NCI-H146 treated with DMSO at 0.1 percent for 48 hours (cell line): ENCODE data around the gene TENM4.

Source experiments
- DNase-seq: peaks from one replicate; lab custom pipeline; 2025; ENCODE audit not compliant: unreplicated experiment; lab: John Stamatoyannopoulos, UW

The TENM4 gene

DNA sequence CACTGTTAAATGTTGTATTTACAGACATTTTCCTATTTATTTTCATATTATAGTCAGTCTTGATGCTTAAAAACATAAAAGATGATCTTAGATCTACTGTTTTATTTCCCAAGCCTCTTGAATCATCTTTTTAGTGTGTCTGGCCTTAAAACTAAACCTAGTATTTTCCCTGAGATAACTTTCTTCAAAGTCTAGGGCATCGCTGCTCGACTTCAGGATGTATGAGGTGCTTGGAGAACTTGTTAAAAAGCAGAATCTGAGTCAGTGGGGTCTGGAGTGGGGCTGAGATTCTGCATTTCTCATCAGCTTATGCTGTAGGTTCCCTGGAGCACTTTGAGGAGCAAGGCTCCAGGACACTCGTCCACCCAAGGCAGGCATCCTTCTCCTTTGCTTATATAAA is 404.9 kb downstream of the TENM4 start:
- DNase-seq = no peak

DNA sequence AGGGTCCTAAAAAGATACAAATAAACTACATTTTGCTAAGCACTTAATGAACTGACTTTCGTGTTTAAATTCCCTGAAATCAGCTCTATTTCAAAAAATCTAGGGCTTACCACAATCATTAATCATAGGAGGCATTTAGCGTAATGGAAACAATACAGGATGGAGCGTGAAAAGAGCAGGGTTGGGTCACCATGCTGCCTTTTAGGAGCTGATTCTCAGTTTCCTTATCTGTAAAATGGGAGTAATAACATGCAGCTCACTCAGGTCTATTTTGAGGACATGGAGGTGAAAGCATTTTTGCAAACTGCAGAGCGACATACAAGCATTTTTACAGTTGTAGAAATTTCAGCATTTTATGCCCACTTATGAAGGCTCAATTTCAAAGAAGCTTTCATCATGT is 407.0 kb downstream of the TENM4 start:
- DNase-seq = no peak

DNA sequence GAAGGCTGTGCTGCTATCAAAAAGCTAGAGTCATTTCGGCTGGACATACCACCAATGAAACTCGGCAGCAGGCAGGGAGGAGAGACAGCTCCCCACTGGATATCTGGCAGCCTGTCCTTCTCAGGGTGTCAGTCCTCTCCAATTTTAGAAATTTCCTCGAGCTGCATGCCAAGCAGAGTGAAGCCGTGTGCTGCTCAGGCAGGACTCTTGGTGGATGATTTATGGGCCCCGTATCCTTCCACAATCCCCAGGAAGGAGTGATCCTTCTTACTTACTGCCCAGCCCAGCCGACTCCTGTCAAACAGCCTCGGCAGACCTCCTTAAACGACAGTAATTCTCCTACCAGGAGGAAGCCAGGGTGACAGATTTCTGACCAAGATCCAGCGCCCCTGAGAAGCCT is 410.4 kb downstream of the TENM4 start:
- DNase-seq = no peak

DNA sequence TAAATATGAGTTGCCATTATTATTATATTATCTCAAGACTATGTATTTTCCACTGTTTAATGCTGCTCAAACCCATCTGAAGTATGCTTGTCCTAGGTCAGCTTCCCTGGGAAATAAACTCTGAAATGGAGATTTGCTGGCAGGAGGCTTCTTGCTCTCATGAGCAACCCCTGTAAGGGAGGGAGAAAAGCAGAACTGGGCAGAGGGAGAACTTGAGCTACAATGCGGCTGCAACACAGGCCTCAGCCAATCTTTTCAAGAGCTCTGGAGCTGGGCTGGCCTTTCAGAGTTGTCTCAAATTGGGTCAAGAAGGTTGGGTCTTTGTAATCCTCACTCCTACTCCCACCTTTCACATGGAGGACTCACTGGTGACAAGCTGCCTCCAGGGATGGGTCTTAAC is 412.6 kb downstream of the TENM4 start:
- DNase-seq = no peak

DNA sequence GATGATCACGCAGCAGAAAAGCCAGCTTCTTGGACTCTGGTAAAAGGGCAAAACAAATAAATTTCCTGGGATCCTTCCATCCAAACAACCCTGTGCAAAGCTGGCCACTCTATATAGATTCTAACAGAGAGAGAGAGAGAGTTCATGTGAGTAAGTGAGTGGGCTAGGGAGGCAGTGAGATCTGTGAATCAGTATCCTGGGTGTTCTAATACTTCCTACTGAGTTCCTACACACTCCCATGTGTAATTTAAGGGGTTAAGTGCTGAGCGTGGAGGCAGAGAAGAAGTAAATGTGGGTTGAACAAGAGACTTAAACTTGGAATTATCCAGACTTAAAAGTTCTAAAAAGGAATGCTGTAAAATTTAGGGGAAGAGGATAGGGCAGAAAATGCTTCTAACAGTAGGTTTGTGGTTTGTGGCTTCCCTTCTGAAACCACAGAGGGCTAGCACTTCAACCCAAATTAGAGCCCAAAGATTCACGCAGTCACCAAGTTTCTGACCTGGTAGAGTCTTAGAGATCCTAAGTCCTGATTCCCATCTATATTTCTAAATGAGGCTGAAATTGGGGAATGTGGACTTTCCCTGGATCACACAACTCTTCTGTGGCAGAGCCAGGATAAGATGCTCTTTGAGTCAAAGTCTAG is 413.9 kb downstream of the TENM4 start:
- DNase-seq = no peak

DNA sequence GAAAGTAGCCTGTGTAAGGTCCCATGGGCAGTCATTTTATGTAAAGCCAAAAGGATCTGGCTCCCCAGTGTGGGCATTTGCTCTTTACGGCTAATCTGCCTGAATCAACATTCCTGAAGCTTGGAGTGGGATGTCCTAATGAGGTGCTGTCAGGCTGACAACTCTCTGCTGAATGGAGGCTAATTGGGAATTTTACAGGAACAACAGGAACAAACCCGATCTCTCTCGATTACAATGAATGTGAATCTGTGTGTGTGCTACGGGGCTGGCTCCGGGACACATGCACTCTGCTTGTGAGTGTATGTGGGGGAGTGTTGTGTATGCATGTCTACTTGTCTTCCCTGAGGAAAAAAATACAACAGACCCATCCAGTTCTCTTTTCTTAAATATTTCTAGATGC is 415.2 kb downstream of the TENM4 start:
- no peak for DNase-seq

DNA sequence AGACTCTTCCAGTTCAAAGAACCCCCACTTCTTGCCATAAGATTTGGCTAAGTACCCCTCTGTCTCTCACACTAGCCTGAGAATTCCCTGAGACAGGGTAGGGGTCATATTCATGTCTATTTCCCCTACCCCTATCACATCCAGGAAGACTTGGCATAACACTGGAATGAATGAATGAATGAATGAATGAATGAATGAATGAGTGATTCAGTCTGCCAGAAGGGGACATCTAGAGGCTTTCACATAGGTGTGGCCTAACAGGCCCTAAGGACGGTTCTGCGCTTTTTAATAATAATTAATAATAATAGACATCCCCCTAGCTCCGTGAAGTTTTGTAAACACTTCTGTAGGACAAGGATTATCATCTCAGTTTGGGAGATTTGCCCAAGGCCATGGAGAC is 415.7 kb downstream of the TENM4 start:
- no peak for DNase-seq

DNA sequence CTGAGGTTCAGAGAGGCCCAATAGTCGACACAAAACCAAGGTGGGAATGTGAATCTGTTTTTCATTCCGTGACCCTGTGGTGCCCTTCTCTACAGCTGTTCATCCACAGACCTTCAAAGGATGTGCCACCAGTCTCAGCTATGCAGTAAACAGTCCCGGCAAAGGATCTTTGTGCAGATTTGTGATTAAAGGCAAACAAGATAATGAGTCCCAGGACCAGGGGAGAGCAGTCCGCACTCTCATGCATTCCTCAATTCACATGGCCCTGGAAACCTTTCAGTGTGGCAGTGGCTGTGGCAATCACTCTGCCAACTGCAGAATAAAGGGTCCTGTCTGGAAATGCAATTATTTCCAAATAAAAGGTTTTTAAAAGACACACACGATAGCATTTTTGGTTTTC is 418.6 kb downstream of the TENM4 start:
- no peak for DNase-seq

DNA sequence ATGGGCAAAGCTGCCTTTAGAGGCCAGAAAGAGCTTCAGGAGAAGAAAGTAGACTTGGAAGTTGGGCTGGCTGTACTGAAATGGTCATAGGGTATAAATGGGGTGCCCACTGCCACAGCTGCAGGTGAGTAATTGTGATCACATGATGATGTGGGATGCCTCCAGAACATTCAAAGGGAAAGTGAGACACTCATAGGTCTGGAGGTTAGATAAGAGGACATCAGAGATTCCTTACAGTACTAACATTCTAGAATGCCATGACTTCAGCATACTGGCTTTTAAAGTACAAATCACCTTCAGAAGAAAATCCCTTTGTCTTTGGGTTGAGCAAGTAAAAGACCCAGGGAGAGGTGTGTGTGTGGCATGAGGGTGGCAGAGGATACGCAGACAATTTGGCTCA is 419.2 kb downstream of the TENM4 start:
- DNase-seq = no peak

DNA sequence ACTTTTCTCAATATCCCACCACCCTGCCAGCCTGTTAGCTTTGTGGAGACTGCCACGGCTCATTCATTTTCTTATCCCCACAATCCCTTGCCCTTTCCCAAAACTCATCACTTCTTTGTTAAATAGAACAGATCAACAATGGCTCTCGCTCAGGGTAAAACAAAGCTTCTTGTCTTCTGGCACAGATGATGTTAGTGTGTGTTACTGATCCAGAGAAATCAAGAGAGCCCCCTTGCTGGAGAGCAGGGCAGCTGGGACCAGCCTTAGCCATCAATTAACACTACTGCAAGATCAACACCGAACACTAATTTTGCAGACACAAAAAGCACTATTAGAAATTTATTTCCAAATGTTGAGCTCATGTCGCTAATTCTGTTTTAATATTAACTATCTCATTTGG is 420.9 kb downstream of the TENM4 start:
- DNase-seq = no peak

DNA sequence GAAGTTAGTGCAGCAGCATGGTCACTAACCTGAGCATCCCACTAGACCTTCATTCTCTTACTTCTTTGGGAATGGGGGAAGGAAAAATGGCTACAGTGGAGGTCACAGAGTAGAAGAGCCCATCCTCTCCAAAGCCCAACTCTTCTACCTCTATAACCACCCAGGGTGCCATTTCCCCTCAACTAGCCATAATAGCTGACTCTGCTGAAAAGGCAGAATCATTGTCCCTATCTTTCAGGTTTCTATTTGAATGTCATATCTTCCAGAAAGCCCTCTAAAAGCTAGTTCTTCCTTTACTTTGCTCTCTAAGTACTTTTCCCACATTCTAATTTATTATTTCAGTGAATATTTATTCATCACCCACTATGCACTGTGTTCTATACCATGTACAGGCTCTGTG is 421.6 kb downstream of the TENM4 start:
- no peak for DNase-seq

DNA sequence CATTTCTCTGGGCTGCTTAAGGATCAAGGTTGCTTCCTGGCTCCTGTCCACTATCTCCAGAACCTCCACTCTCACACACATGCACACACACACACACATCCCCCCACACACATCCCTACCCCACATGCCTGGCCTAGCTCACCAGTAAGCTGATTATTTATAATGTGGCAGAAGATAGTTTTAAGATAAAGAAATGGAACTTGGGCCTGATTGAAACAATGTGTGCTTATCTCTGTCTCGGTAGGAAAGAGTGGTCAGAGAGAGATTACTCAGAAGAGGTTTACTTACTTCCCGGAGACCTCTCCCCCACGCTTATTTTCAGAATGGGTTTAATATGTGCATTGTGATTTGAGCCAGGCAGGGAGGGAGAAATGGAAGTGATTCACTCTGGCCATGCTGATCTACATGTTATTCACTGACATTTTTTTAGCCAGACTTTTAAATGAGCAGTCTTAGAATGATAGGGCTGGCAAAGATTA is 422.4 kb downstream of the TENM4 start:
- DNase-seq = no peak

DNA sequence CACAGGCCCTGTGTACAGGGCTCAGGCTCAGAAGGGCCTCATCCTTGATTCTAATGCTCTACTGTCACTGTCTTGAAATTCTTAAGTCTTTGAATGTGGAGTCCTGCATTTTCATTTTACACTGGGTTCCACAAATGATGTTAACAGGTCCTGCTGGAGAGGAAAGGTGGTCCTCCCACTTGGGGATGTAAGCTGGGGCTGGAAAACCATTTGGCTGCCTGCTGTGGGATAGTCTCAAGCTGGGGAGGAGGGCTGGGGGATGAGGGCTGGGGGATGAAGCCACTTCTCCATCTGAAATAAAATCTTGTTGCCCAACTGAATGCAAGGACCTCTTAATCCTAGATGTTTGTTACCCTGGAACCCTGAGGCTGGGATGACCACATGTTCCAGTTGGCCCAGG is 423.0 kb downstream of the TENM4 start:
- no peak for DNase-seq

DNA sequence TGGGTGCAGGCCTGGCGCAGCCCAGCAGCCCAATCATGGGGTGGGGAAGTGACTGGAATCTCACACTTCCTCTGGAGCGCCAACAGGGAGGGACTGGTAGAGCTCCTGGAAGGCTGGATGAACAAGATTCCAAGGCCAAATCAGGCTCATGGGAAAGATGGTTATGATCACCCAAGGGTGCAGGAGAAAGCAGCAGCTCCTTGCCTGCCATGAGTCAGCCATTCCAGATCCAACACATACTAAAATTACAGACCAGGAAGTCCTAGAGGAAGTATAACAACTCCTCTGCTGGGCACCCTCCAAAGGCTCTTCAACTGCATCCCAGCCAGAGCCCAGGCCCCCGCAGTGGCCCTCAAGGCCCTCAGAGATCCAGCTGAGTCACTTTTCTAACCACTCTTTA is 427.3 kb downstream of the TENM4 start:
- no peak for DNase-seq

DNA sequence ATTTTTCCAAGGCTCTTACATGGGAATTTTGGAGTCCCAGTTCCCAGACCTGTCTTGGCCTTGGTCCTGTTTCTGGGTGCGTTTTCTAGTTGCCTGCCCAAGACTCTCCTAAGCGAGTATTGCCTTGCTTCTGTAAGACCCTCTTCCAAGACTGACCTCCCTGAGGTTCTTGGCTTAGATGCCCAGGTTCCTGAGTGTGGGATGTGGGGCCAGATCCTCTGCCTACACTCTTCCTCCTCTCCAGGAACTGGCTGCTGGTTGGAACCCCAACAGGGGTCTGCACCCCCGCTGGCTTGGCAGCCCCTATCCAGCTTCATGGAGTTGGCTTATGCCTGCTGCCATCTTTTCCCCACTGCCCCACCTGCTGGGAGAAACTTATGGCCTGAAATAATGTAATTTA is 429.5 kb downstream of the TENM4 start:
- DNase-seq = no peak

DNA sequence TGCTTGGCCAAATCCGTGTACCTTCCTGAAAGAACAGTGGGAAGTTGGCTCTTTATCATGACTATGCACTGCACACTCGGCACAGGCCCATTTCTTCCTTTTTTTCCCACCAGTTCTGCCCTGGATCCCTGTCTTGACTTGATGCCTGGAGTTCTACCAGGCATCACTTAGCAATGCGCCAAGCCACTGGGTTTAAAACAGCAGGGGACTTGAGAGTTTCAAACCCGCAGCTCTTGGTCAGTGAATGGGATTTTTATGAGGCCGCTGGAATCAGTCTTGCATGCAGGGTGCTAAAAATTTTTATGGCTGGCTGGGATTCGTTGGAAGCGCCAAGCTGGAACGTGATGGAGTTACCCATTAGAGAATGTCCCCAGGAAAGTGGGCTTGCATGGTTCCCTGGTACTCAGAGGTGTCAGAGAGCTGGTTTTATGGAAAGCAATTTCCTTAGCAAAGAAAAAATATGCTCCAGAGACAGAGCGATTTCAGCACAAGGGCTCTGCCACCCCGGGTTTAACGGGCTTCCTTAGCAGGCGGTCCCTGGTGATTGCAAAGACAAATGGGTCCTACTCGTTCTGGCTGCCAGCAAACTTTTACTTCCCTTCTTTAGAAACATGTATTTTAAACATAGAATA is 432.9 kb downstream of the TENM4 start:
- no peak for DNase-seq

DNA sequence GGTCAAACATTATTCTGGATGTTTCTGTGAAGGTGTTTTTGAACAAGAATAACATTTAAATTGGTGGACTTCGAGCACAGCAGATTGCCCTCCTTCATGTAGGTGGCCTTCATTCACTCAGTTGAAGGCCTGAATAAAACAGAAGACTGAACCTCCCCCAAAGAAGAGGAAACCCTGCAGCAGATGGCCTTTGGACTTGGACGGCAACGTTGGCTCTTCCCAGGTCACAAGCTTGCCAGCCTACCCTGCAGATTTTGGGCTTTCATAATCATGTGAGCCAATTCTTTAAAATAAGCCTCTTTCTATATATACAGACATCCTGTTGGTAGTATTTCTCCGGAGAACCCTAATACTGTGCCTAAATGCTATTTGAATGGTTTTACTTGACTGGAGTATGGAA is 434.0 kb downstream of the TENM4 start:
- no peak for DNase-seq

DNA sequence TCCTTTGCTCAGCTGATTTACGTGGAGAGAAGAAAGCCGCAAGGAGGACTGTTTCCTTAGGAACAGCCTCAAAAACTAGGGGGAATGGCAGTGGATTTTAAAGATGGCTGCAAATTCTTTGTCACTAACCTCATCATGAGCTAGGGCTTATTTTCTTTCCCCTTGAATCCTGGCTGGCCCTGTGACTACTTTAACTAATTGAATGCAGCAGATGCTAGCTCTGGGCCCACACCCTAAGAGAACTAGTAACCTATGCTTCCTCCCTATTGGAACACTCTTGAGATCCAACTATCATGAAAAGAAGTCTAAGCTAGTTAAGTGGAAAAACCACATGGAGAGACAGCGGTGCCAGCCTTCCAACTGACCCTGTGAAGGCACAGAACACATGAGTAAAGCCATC is 444.8 kb downstream of the TENM4 start:
- DNase-seq = no peak

DNA sequence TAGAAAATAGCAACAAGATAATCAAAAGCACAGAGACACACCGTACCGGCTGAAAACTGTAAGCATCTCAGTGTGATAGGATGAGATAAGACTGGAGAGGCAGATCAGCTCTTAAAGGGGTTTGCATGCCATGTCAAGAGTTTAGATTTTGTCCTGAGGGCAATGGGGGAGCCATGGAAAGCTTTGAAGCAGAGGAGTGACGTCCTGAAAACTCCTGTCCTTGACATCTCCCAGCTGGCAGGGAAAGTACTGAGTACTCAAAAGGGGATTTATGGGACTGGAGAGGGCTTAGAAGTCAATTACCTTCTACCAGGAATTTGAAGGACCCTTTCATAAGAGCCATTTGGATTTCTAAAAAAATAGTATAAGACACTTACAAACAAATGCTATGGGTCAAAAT is 445.7 kb downstream of the TENM4 start:
- DNase-seq = no peak

DNA sequence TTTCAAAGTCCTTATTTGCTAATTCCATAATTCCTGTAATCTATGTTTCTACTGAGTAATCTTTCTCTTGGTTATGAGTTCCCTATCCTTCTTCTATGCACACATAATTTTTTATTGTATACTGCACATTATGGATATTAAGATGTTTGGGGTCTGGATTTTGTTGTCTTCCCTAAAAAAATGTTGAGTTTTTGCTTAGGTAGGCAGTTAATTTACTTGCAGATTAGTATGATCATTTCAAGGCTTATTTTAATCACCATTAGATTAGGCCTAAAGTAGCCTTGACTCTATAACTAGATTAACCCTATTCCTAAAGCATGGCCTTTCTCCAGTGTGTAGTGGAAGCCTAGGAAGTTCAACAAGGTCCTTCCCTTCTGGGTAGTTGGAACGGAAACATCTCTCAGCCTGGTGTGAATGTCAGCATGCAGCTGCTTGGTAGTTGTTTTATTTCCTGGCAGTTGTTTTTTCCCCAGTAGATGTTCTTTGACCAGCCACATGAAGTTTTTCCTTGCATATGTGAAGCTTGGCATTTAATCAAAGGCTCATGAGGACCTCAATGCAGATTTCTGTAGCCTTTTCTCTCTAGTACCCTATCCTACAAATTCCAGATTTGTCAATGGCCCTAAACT is 446.9 kb downstream of the TENM4 start:
- no peak for DNase-seq

DNA sequence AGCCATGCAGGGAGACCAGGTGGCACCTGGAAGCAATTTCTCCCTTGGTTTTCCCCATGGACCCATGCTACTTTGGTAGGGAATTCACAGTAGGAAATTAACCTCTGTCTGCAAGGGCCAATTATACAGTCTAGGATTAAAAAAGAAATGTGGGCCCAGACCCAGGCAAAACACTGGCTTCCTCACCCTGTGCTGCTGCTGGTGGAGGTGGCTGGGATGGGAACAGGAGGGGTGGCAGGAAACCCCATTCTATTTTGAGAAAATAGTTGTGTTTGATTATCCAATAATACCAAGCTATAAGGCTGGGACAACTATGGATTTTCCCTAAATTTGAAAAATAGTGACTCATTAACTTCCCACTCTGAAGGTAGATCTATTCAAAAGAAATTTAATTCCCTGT is 449.1 kb downstream of the TENM4 start:
- DNase-seq = peak; percentile 68

DNA sequence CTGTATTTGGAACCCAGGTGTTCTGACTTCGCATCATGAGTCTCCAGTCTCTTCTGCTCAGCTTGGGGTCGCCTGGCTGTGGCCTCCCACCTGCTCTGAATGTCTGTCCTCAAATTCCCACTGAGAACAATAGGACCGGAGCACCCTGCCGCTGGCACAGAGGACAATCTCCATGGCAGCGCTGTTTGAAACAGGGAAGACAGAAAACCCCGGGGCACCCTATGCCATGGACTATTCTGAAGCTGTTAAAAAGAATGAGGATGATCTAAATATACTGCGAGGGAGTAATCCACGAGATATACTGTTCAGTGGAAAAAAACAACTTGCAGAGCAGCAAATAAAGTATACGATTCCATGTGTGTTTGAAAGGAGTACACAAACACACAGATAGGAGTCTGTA is 450.6 kb downstream of the TENM4 start:
- peak; percentile 92 for DNase-seq

DNA sequence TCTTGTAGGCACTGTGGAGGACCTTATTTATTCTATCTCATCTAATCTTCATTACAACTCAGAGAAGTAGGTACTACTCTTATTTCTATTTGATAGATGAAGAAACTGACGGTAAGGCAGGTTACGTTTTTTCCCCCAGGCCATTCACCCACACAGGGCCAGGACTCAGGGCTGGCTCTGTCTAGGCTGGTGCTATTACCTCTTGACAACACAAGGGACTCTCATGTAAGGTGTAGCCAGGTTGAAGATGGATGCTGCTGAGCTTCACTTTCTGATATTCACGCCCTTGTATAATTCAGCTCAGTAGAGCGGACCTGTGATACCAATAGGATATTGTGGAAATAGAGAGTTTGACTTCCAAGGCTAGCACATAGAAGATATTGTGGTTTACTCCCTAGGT is 453.1 kb downstream of the TENM4 start:
- DNase-seq = no peak
